ENCODE measurements around the gene CMTM8.

DNA sequence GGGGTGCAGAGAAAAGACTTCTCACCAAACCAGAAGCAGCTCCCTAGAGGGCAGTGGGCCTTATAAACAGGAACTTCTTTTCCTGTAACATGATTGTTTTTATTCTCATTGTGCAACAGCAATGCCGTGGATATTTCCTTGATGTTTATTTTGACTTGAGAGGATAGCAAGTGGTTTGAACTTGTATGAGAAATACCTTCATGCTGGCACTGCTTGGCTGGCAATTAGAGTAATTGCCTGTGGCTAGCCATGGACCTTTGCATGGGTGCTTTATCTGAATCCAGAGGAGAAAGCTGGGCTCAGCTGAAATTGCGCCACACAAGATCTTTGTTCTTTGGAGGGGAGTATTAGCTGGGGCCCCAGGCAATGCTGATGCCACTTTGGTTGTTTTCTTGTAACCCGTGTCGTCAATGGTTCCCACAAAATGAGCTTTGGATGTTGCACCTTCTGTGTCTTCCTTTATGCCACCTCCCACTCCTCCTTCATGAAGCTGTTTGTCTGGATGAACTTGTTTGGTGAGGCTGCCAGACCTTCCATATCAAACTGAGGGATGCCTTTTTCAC, 37.9 kb downstream of the CMTM8 start:
- TF ChIP-seq, protein P1, sequence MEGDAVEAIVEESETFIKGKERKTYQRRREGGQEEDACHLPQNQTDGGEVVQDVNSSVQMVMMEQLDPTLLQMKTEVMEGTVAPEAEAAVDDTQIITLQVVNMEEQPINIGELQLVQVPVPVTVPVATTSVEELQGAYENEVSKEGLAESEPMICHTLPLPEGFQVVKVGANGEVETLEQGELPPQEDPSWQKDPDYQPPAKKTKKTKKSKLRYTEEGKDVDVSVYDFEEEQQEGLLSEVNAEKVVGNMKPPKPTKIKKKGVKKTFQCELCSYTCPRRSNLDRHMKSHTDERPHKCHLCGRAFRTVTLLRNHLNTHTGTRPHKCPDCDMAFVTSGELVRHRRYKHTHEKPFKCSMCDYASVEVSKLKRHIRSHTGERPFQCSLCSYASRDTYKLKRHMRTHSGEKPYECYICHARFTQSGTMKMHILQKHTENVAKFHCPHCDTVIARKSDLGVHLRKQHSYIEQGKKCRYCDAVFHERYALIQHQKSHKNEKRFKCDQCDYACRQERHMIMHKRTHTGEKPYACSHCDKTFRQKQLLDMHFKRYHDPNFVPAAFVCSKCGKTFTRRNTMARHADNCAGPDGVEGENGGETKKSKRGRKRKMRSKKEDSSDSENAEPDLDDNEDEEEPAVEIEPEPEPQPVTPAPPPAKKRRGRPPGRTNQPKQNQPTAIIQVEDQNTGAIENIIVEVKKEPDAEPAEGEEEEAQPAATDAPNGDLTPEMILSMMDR (IDR thresholded peaks at IDR 0.05): no peak
- TF ChIP-seq POLR2AphosphoS5 (IDR thresholded peaks at IDR 0.05): no peak
